H9 (cell line): ENCODE data around the gene B3GNT4. TPM values are rescaled to one million over a fixed set of nuclear protein-coding genes. Genes with fewer than 3 reads are reported as not detected.

Experiments
- DNase-seq: peaks from one replicate; pipeline ENCODE4 v3.0.0-alpha.2; 2017
- H2AFZ ChIP-seq: one replicate; pipeline ENCODE4 v1.6.1; 2013; ENCODE audit warnings: mild to moderate bottlenecking, low read length, control low read depth, moderate library complexity
- H2AK5ac ChIP-seq: 2 replicates; pipeline ENCODE4 v1.6.1; 2013; ENCODE audit warnings: low read length, control low read depth, mixed read lengths; ENCODE audit not compliant: insufficient read length
- H2BK120ac ChIP-seq: one replicate; pipeline ENCODE4 v1.6.1; 2013; ENCODE audit warnings: low read depth, mild to moderate bottlenecking, low read length, control low read depth, inconsistent platforms; ENCODE audit not compliant: poor library complexity, severe bottlenecking
- H2BK12ac ChIP-seq: 2 replicates; pipeline ENCODE4 v1.6.1; 2013; ENCODE audit warnings: low read length, control low read depth, mixed read lengths, low read depth; ENCODE audit not compliant: insufficient read length
- H2BK15ac ChIP-seq: 2 replicates; pipeline ENCODE4 v1.6.1; 2013; ENCODE audit warnings: low read depth, low read length, control low read depth
- H2BK20ac ChIP-seq: one replicate; pipeline ENCODE4 v1.6.1; 2013; ENCODE audit warnings: low read depth, mild to moderate bottlenecking, low read length, control low read depth, inconsistent platforms; ENCODE audit not compliant: poor library complexity, severe bottlenecking
- H2BK5ac ChIP-seq: 2 replicates; pipeline ENCODE4 v1.6.1; 2013; ENCODE audit warnings: low read length, control low read depth, mixed read lengths; ENCODE audit not compliant: insufficient read length
- H3K14ac ChIP-seq: 2 replicates; pipeline ENCODE4 v1.6.1; 2013; ENCODE audit warnings: low read length, control low read depth; ENCODE audit not compliant: insufficient read depth
- H3K18ac ChIP-seq: 2 replicates; pipeline ENCODE4 v1.6.1; 2013; ENCODE audit warnings: low read depth, mild to moderate bottlenecking, mixed read lengths, low read length, control low read depth; ENCODE audit not compliant: insufficient read length
- H3K23ac ChIP-seq: 2 replicates; pipeline ENCODE4 v1.6.1; 2013; ENCODE audit warnings: low read length, control low read depth, mixed read lengths, low read depth; ENCODE audit not compliant: insufficient read length
- H3K23me2 ChIP-seq: 2 replicates; pipeline ENCODE4 v1.6.1; 2013; ENCODE audit warnings: low read depth, mild to moderate bottlenecking, mixed read lengths, low read length, control low read depth; ENCODE audit not compliant: insufficient read length, poor library complexity, severe bottlenecking
- H3K27ac ChIP-seq: 2 replicates; pipeline ENCODE4 v1.5.1; 2013; ENCODE audit warnings: low read length, control low read depth, mixed read lengths, low read depth; ENCODE audit not compliant: insufficient read length
- H3K27me3 ChIP-seq: 2 replicates; pipeline ENCODE4 v1.6.1; 2013; ENCODE audit warnings: low read length, control low read depth, inconsistent platforms; ENCODE audit not compliant: insufficient read depth
- H3K4ac ChIP-seq: 2 replicates; pipeline ENCODE4 v1.6.1; 2013; ENCODE audit warnings: low read depth, mild to moderate bottlenecking, control low read depth, inconsistent platforms, low read length, moderate library complexity
- H3K4me1 ChIP-seq: 2 replicates; pipeline ENCODE4 v1.6.1; 2013; ENCODE audit warnings: low read length, control low read depth, inconsistent platforms; ENCODE audit not compliant: insufficient read depth
- H3K4me2 ChIP-seq: 2 replicates; pipeline ENCODE4 v1.6.1; 2013; ENCODE audit warnings: low read length, control low read depth, mixed read lengths; ENCODE audit not compliant: insufficient read length, insufficient read depth
- H3K56ac ChIP-seq: 2 replicates; pipeline ENCODE4 v1.6.1; 2013; ENCODE audit warnings: low read depth, mild to moderate bottlenecking, mixed read lengths, low read length, control low read depth; ENCODE audit not compliant: insufficient read length
- H3K79me1 ChIP-seq: 2 replicates; pipeline ENCODE4 v1.6.1; 2013; ENCODE audit warnings: low read depth, mild to moderate bottlenecking, moderate library complexity, low read length, control low read depth, inconsistent platforms; ENCODE audit not compliant: insufficient read depth, poor library complexity, severe bottlenecking
- H3K79me2 ChIP-seq: 2 replicates; pipeline ENCODE4 v1.6.1; 2013; ENCODE audit warnings: low read length, control low read depth, inconsistent platforms; ENCODE audit not compliant: insufficient read depth
- H3K9ac ChIP-seq: 2 replicates; pipeline ENCODE4 v1.6.1; 2013; ENCODE audit warnings: low read length, control low read depth, mixed read lengths; ENCODE audit not compliant: insufficient read length; ENCODE audit errors: extremely low read depth
- H3K9me3 ChIP-seq: one replicate; pipeline ENCODE4 v1.6.1; 2013; ENCODE audit warnings: low read depth, low read length, inconsistent platforms; ENCODE audit not compliant: control insufficient read depth
- H3T11ph ChIP-seq: one replicate; pipeline ENCODE4 v1.6.1; 2013; ENCODE audit warnings: mild to moderate bottlenecking, low read length, control low read depth, inconsistent platforms
- H4K20me1 ChIP-seq: one replicate; pipeline ENCODE4 v1.6.1; 2013; ENCODE audit not compliant: control insufficient read depth, insufficient read length, insufficient read depth
- H4K5ac ChIP-seq: 2 replicates; pipeline ENCODE4 v1.6.1; 2013; ENCODE audit warnings: low read depth, mild to moderate bottlenecking, mixed read lengths, low read length, control low read depth; ENCODE audit not compliant: insufficient read length
- H4K8ac ChIP-seq: replicated peaks from 2 replicates; pipeline ENCODE4 v1.6.1; 2013; ENCODE audit warnings: low read length, control low read depth, mixed read lengths, low read depth; ENCODE audit not compliant: insufficient read length
- H4K91ac ChIP-seq: 2 replicates; pipeline ENCODE4 v1.6.1; 2013; ENCODE audit warnings: low read depth, mild to moderate bottlenecking, moderate library complexity, mixed read lengths, low read length, control low read depth; ENCODE audit not compliant: insufficient read length
- H3K27ac Mint-ChIP-seq, 3 experiments: 2 replicates in 2 of 3; 3 replicates in 1 of 3; pipeline ENCODE4 v1.8.0; 2020 to 2021; ENCODE audit warnings: mixed read lengths in 3 of 3, mild to moderate bottlenecking in 1 of 3, moderate library complexity in 1 of 3
- H3K27me3 Mint-ChIP-seq: 2 replicates; pipeline ENCODE4 v1.8.0; 2021; ENCODE audit warnings: low read depth, mild to moderate bottlenecking, moderate library complexity, mixed read lengths
- H3K36me3 Mint-ChIP-seq, 3 experiments: 2 replicates in 2 of 3; 3 replicates in 1 of 3; pipeline ENCODE4 v1.8.0; 2020 to 2021; ENCODE audit warnings: low read depth in 3 of 3, mixed read lengths in 3 of 3; ENCODE audit not compliant: insufficient read depth in 1 of 3
- H3K4me1 Mint-ChIP-seq, 2 experiments: 2 replicates each; pipeline ENCODE4 v1.8.0; 2020; ENCODE audit warnings: mixed read lengths in 2 of 2
- H3K4me3 Mint-ChIP-seq, 2 experiments: 2 replicates in 1 of 2; 3 replicates in 1 of 2; pipeline ENCODE4 v1.8.0; 2020 to 2021; ENCODE audit warnings: mild to moderate bottlenecking in 2 of 2, mixed read lengths in 2 of 2, moderate library complexity in 1 of 2
- H3K9me3 Mint-ChIP-seq, 2 experiments: 2 replicates in 1 of 2; 3 replicates in 1 of 2; pipeline ENCODE4 v1.8.0; 2020; ENCODE audit warnings: mild to moderate bottlenecking in 2 of 2, mixed read lengths in 2 of 2, moderate library complexity in 1 of 2
- WGBS: extraction: QIAGEN DNeasy Blood & Tissue Kit; methylation state at CpG from one replicate; pipeline ENCODE4 v1.1.7; 2013; ENCODE audit warnings: missing lambda C conversion rate, low lambda C conversion rate, mixed read lengths; ENCODE audit not compliant: insufficient read length; ENCODE audit errors: extremely low coverage; 5-methylcytosine and 5-hydroxymethylcytosine counted together
- total RNA-seq: library from RNA; stranded (reverse); gene quantifications from 2 replicates; pipeline ENCODE4 v1.2.1, GENCODE V29; 2021
- TF ChIP-seq, protein P1 (sequence below): fragments of 200-600 bp; sonication (generic); conservative IDR thresholded peaks from 3 replicates; pipeline ENCODE4 v1.8.0; 2021; ENCODE audit warnings: antibody characterized with exemption, mild to moderate bottlenecking

B3GNT4 gene
- total RNA-seq, 1 experiment from 2014 or later = 1.0 TPM

DNA sequence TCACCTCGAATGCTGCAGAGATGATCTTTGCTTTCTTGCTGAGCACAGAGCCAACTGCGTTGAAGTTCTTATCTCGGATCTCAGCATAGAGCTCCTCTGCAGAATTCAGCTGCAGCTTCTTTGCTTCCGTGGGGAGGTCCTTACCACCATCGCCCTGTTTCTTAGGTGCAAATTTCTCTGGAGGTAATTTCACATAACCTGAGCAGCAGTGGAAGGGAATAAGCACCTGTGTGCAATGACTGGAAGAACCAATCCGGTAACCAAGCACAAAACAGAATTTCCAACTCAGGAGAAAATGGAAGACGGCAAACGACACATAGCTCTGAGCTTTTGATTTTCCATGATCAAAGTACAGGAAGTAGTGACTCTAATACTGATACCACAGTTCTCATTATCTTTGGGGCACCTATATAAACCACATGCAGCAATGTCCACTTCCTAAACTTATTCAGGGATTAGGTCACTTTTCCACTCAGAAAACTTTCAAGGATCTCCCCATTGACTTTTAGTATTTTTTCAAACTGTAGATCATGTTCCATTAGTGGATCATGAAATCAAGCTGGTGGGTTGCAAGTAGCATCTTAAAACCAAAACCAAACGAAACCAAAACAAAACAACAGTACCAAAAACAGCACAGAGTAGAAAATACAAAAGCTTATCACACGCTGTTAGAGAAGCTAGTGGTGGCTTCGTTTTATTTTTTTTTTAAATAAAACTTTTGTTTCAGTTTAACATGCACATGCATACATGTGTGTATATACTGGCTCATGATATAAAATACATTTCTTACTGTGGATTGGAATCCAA is 41.3 kb downstream of the B3GNT4 start:
- no peak overlapping the region for H3K56ac ChIP-seq
- no peak overlapping the region for H2AFZ ChIP-seq
- H3K27ac ChIP-seq = no peak overlapping the region
- no peaks in the 10 kb centered on the region for H3K79me2 ChIP-seq
- H3K4me2 ChIP-seq = no peak overlapping the region
- H2BK12ac ChIP-seq = no peak overlapping the region
- no peak overlapping the region for H2AK5ac ChIP-seq
- no peaks in the 10 kb centered on the region for H3K27me3 ChIP-seq
- no peak overlapping the region for H4K5ac ChIP-seq
- H2BK5ac ChIP-seq = no peak overlapping the region
- no peak overlapping the region for H2BK120ac ChIP-seq
- H3K4me1 Mint-ChIP-seq = no peaks in the 10 kb centered on the region
- H3K14ac ChIP-seq = no peak overlapping the region
- H4K8ac ChIP-seq = no peak overlapping the region
- peaks cover 3 to 43% (median 20%) of the 10 kb centered on the region in 3 experiments for H3K36me3 Mint-ChIP-seq
- H3K23me2 ChIP-seq = no peaks in the 10 kb centered on the region
- no peaks in the 10 kb centered on the region for H3K9me3 ChIP-seq
- H4K20me1 ChIP-seq = no peaks in the 10 kb centered on the region
- no peak for DNase-seq
- H3K9me3 Mint-ChIP-seq = no peaks in the 10 kb centered on the region
- H3K4me3 Mint-ChIP-seq = no peak overlapping the region
- TF ChIP-seq, protein P1, sequence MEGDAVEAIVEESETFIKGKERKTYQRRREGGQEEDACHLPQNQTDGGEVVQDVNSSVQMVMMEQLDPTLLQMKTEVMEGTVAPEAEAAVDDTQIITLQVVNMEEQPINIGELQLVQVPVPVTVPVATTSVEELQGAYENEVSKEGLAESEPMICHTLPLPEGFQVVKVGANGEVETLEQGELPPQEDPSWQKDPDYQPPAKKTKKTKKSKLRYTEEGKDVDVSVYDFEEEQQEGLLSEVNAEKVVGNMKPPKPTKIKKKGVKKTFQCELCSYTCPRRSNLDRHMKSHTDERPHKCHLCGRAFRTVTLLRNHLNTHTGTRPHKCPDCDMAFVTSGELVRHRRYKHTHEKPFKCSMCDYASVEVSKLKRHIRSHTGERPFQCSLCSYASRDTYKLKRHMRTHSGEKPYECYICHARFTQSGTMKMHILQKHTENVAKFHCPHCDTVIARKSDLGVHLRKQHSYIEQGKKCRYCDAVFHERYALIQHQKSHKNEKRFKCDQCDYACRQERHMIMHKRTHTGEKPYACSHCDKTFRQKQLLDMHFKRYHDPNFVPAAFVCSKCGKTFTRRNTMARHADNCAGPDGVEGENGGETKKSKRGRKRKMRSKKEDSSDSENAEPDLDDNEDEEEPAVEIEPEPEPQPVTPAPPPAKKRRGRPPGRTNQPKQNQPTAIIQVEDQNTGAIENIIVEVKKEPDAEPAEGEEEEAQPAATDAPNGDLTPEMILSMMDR = no peak
- H2BK15ac ChIP-seq = no peak overlapping the region
- H3K79me1 ChIP-seq = no peaks in the 10 kb centered on the region
- WGBS = no CpG with 5 or more reads among the region's 11 CpGs
- H2BK20ac ChIP-seq = no peak overlapping the region
- H3K4me1 ChIP-seq = no peaks in the 10 kb centered on the region
- H3K4ac ChIP-seq = no peak overlapping the region
- no peak overlapping the region for H3K23ac ChIP-seq
- no peak overlapping the region for H3K18ac ChIP-seq
- H3K9ac ChIP-seq = no peak overlapping the region
- H3K27me3 Mint-ChIP-seq = no peaks in the 10 kb centered on the region
- no peak overlapping the region for H3T11ph ChIP-seq
- H3K27ac Mint-ChIP-seq = no peak overlapping the region; a peak in 1 of 7 replicates
- H4K91ac ChIP-seq = no peak overlapping the region
